ENCODE results near the gene S100A1. TPM values are rescaled to one million over a fixed set of nuclear protein-coding genes. Genes with fewer than 3 reads are reported as not detected.

S100A1 gene
- total and polyA plus RNA-seq, 2 of the 13 experiments (the other 11 are each of a cell fraction or from before 2014, with no cell fraction given), result 120 to 251 TPM

DNA sequence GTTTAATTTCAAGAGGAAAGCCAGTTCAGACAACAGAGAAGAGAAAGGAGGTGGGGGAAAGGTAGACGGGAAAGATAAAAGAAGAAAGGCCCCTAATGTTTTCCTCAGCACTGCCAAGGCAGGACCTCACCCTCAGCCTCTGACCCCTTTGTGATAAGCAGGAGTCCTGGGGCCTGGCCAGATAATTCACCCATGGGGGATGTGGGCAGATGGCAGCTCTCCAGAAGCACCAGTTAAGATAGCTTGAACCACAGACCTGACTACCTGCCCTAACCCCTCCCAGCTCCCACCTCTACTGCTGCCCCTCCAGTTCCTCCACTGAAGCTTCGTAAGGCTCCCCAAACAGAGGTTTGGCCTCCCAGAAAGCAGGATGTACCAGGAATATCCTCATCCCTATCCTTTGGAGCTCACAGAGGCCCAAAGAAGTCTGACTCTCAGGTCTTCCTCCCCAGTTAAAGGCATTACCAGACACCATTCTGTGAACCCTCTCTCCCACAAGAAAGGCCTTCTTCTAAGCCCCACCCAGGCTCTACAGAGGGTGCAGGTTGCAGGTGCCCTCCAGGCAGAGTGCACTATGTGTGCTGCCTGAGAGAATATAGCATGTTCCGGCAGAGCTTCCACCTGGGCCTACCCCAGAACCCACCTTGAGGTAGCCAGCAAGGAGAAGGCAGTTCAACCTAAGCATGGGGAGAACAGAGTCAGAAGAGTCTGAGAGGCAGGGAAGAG is 21.1 kb downstream of the S100A1 start:
- FAIRE-seq (no peak), ATAC-seq (peak; percentile 58), DNase-seq (ENCODE audit: low spot score) (no peak)
- H3K4me1 ChIP-seq (ENCODE audit: insufficient read depth, low read length), result peaks cover 17% of the 10 kb centered on the region
- H3K79me2 ChIP-seq (ENCODE audit: insufficient read depth, low read length), result no peaks in the 10 kb centered on the region
- H3K9me3 ChIP-seq (ENCODE audit: low read length), result no peaks in the 10 kb centered on the region
- intact Hi-C loops (cut with micrococcal nuclease; ENCODE audit: unreplicated experiment) (no loop called here), in situ Hi-C loops (cut with HindIII; ENCODE audit: extremely low pct_ligation_motif_present, low pct_unique_long_range_greater_than_20kb) (no loop called here)
- no peak overlapping the region for H3K4me2 ChIP-seq (ENCODE audit: low read depth, low read length)
- ChIA-PET CTCF (ENCODE audit: low intra/inter-chr PET ratio, low total read pairs) (no interaction called here), POLR2A (interaction anchor here (1.4 to 4.6 kb wide), 3 partner anchors 8 to 15 kb away, joined by 5 to 36 read pairs (median 18); partner anchors contain the start of genes CHTOP and SNAPIN)
- no peaks in the 10 kb centered on the region for H3K27me3 ChIP-seq (ENCODE audit: control insufficient read depth in 1 of 2, insufficient read depth in 2 of 2, low read length in 2 of 2)
- no TSS peak for BruUV-seq (replicated peaks)
- no peak for TF ChIP-seq TAF1 (CRISPR knock-in tag; IDR thresholded peaks at IDR 0.05)
- TF ChIP-seq POLR2A (IDR thresholded peaks at IDR 0.05; ENCODE audit: insufficient read depth in 1 of 2, low read depth in 2 of 2, low read length in 2 of 2), result 0 out of 4 replicates have a peak, but pooled peaks of 1 of the 2 experiments have one; percentile 20
- 0 out of 2 replicates have a peak, but pooled peaks have one; percentile 50 for TF ChIP-seq POLR2AphosphoS2 (IDR thresholded peaks at IDR 0.05; ENCODE audit: low read depth, low read length)
- TF ChIP-seq ZNF572 (CRISPR knock-in tag; IDR thresholded peaks at IDR 0.05), result no peak
- no peak for TF ChIP-seq ZSCAN20 (CRISPR knock-in tag; IDR thresholded peaks at IDR 0.05; ENCODE audit: borderline replicate concordance)
- peaks cover 5 to 19% of the 10 kb centered on the region in 2 experiments for H3K36me3 ChIP-seq (replicated peaks in 1 of 2; ENCODE audit: control insufficient read depth in 1 of 2, insufficient read depth in 2 of 2, low read length in 2 of 2)
- H3K4me3 ChIP-seq (replicated peaks in 1 of 3; ENCODE audit: insufficient read depth in 1 of 3, low read depth in 2 of 3, low read length in 3 of 3), result no peak overlapping the region
- H3K27ac ChIP-seq (ENCODE audit: extremely low read length, insufficient read depth, low read length), result no peak overlapping the region
- WGBS (ENCODE audit: low lambda C conversion rate), result 18% methylated on average over 2 of the region's 3 CpGs
- H4K20me1 ChIP-seq (ENCODE audit: insufficient read depth, low read length), result no peaks in the 10 kb centered on the region; the same call in 1 of the 2 replicates
- no peak overlapping the region for H3K9ac ChIP-seq (ENCODE audit: insufficient read depth, low read depth, low read length)
- H2AFZ ChIP-seq (ENCODE audit: low read length), result no peak overlapping the region

- WGBS (ENCODE audit: low lambda C conversion rate), result 45% methylated on average over 2 of the region's 2 CpGs
- Histone ChIP-seq H3K4me2 (ENCODE audit: low read depth, low read length) (no peak overlapping the region), H4K20me1 (ENCODE audit: insufficient read depth, low read length) (no peaks in the 10 kb centered on the region; the same call in 1 of the 2 replicates), H3K27me3 (ENCODE audit: control insufficient read depth in 1 of 2, insufficient read depth in 2 of 2, low read length in 2 of 2) (no peaks in the 10 kb centered on the region), H3K79me2 (ENCODE audit: insufficient read depth, low read length) (no peaks in the 10 kb centered on the region), H2AFZ (ENCODE audit: low read length) (no peak overlapping the region), H3K4me1 (ENCODE audit: insufficient read depth, low read length) (peaks cover 23% of the 10 kb centered on the region), H3K27ac (ENCODE audit: extremely low read length, insufficient read depth, low read length) (no peak overlapping the region), H3K9me3 (ENCODE audit: low read length) (no peaks in the 10 kb centered on the region), H3K36me3 (replicated peaks in 1 of 2; ENCODE audit: control insufficient read depth in 1 of 2, insufficient read depth in 2 of 2, low read length in 2 of 2) (peaks cover 3 to 13% of the 10 kb centered on the region in 2 experiments), H3K4me3 (replicated peaks in 1 of 3; ENCODE audit: insufficient read depth in 1 of 3, low read depth in 2 of 3, low read length in 3 of 3) (no peak overlapping the region), H3K9ac (ENCODE audit: insufficient read depth, low read depth, low read length) (no peak overlapping the region)
- intact Hi-C loops (cut with micrococcal nuclease; ENCODE audit: unreplicated experiment) (no loop called here), in situ Hi-C loops (cut with HindIII; ENCODE audit: extremely low pct_ligation_motif_present, low pct_unique_long_range_greater_than_20kb) (no loop called here)
- DNase-seq (ENCODE audit: low spot score) (no peak), FAIRE-seq (no peak), ATAC-seq (peak; percentile 52)
- no peak for TF ChIP-seq ZNF788 (CRISPR knock-in tag; IDR thresholded peaks at IDR 0.05; ENCODE audit: borderline replicate concordance)
- TF ChIP-seq DDIT3 (CRISPR knock-in tag; IDR thresholded peaks at IDR 0.05), result no peak
- ChIA-PET CTCF (ENCODE audit: low intra/inter-chr PET ratio, low total read pairs) (no interaction called here), POLR2A (interaction anchor here (1.4 to 4.6 kb wide), 3 partner anchors 9 to 15 kb away, joined by 5 to 36 read pairs (median 18); partner anchors contain the start of genes CHTOP and SNAPIN)
- no TSS peak for BruUV-seq (replicated peaks)
These were observed 21.6 kb downstream of the S100A1 start for GRCh38 chr1:153649863-153650235.
